Tibial nerve (tissue), 3 donors: ENCODE data around the gene TBXAS1.

ENCODE experiments used
- POLR2A ChIP-seq, 2 donors: fragments of 450-650 bp; IDR thresholded peaks; one replicate each; pipeline ENCODE4 v1.6.1; 2017; ENCODE audit warnings: antibody characterized with exemption in 2 of 2, mild to moderate bottlenecking in 2 of 2, moderate library complexity in 2 of 2
- TF ChIP-seq, protein P1 (sequence below), 5 experiments: fragments of 200-600 bp in 3 of 5; fragments of 450-650 bp in 2 of 5; sonication (generic) in 3 of 5; IDR thresholded peaks; one replicate each; pipeline ENCODE4 v1.5.1; 2016 to 2019; ENCODE audit warnings: antibody characterized with exemption in 5 of 5, mild to moderate bottlenecking in 3 of 5, moderate library complexity in 2 of 5

DNA sequence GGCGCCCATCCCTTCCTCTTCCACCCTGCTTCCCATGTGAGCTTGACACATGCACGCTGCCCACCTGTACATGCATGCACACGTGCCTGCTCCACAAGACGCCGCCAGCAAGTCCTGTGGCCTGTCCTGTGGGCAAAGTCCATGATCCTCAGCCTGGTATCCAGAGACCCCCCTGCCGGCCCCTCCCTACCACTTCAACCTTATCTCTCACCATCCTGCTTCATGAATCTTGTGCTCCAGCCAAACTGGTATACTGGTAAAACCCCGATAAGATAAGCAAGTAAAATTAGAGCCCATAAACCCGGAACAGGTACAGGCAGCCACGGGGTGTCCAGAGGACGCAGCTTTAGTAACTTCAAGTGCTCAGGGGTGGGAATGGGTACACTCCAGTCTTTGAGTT lies 11.8 kb upstream of the TBXAS1 start:
- no peak for TF ChIP-seq POLR2A (IDR thresholded peaks at IDR 0.05)
- TF ChIP-seq, protein P1, sequence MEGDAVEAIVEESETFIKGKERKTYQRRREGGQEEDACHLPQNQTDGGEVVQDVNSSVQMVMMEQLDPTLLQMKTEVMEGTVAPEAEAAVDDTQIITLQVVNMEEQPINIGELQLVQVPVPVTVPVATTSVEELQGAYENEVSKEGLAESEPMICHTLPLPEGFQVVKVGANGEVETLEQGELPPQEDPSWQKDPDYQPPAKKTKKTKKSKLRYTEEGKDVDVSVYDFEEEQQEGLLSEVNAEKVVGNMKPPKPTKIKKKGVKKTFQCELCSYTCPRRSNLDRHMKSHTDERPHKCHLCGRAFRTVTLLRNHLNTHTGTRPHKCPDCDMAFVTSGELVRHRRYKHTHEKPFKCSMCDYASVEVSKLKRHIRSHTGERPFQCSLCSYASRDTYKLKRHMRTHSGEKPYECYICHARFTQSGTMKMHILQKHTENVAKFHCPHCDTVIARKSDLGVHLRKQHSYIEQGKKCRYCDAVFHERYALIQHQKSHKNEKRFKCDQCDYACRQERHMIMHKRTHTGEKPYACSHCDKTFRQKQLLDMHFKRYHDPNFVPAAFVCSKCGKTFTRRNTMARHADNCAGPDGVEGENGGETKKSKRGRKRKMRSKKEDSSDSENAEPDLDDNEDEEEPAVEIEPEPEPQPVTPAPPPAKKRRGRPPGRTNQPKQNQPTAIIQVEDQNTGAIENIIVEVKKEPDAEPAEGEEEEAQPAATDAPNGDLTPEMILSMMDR (IDR thresholded peaks at IDR 0.05), result no peak
